Epithelial cell of proximal tubule (primary cell): ENCODE results near the gene MYO10. TPM values are rescaled to one million over a fixed set of nuclear protein-coding genes. Genes with fewer than 3 reads are reported as not detected.
A peak's percentile ranks its signal among the peaks of the same experiment; 100 is the strongest.
"Not testable (repeated sequence)": the region's sequence is repeated elsewhere in the genome, so short reads cannot be mapped to it uniquely, and the experiment has no call there.

ENCODE experiments used
- DNase-seq: peaks from one replicate; pipeline ENCODE4 v3.0.0-alpha.2; 2011; ENCODE audit warnings: low read depth
- H3K4me3 ChIP-seq: 2 replicates; pipeline ENCODE4 v1.5.1; 2011; ENCODE audit warnings: low read depth, mild to moderate bottlenecking, low read length
- CTCF ChIP-seq: conservative IDR thresholded peaks from 2 replicates; pipeline ENCODE4 v1.5.1; 2012; ENCODE audit warnings: low read depth, mild to moderate bottlenecking, low read length
- total RNA-seq: library from RNA; depleted of rRNA; stranded (reverse); fragments of >200 nt; gene quantifications from 2 replicates; pipeline ENCODE4 v1.2.3, GENCODE V29; 2015

MYO10 gene
- total RNA-seq: 31.5 and 32.6 TPM in 2 replicates

- peak within 1 kb of the TSS; percentile 87 for H3K4me3 ChIP-seq
- no peak for DNase-seq
- no peak for TF ChIP-seq CTCF
Observed at GRCh38 chr5:16936150-16936988, at the start of gene MYO10. Gene MYO10, minus strand, starts transcription at chr5:16936288. Its CDS starts 480 bp downstream, at chr5:16935808.

GRCh38 chr5:16985304-16985703 lies 49.2 kb upstream of the MYO10 start:
- DNase-seq, H3K4me3 ChIP-seq: not testable (repeated sequence)

- H3K4me3 ChIP-seq: no peak overlapping the region
- DNase-seq: no peak
- no peak for TF ChIP-seq CTCF
Observed at GRCh38 chr5:16983972-16984371, 47.9 kb upstream of the MYO10 start.

- H3K4me3 ChIP-seq: peak overlapping the region; percentile 10
- no peak for TF ChIP-seq CTCF
- peak; percentile 30 for DNase-seq
Observed at GRCh38 chr5:16983022-16983639, 47.0 kb upstream of the MYO10 start.

- no peak for TF ChIP-seq CTCF
- no peak for DNase-seq
- H3K4me3 ChIP-seq: no peak overlapping the region
Observed at GRCh38 chr5:16981700-16982099, 45.6 kb upstream of the MYO10 start.

GRCh38 chr5:16980983-16981382 lies 44.9 kb upstream of the MYO10 start:
- no peak for TF ChIP-seq CTCF
- no peak for DNase-seq
- no peak overlapping the region for H3K4me3 ChIP-seq

- no peak overlapping the region for H3K4me3 ChIP-seq
- no peak for DNase-seq
- TF ChIP-seq CTCF: no peak
Observed at GRCh38 chr5:16978296-16978695, 42.2 kb upstream of the MYO10 start.
